ENCODE results near the gene TMLHE. TPM values are rescaled to one million over a fixed set of nuclear protein-coding genes. Genes with fewer than 3 reads are reported as not detected.

The TMLHE gene
- 10.8 to 13.8 TPM (median 11.2 TPM) in 3 replicates for total RNA-seq (2021)
- percentile 58 among the genes with signal in this experiment for Bru-seq, nascent RNA
- long read RNA-seq, experiment 1, transcript TMLHE-201 (8 exons, 2,832 nt), result major isoform, 11 of 36 reads
- long read RNA-seq, experiment 1, transcript TMLHE-202 (7 exons, 1,248 nt), result minor isoform, 9 of 36 reads
- long read RNA-seq, experiment 1, partial matches to known transcripts, result 11 of 36 reads
- long read RNA-seq, experiment 1, other reads (novel, unspliced or antisense), result 5 of 36 reads
- long read RNA-seq, experiment 2, transcript TMLHE-201 (8 exons, 2,832 nt), result major isoform, 5 of 15 reads
- long read RNA-seq, experiment 2, partial matches to known transcripts, result 5 of 15 reads
- long read RNA-seq, experiment 2, other reads (novel, unspliced or antisense), result 5 of 15 reads
- long read RNA-seq, experiment 3, transcript TMLHE-201 (8 exons, 2,832 nt), result major isoform, 12 of 37 reads
- long read RNA-seq, experiment 3, transcript TMLHE-202 (7 exons, 1,248 nt), result minor isoform, 9 of 37 reads
- long read RNA-seq, experiment 3, partial matches to known transcripts, result 5 of 37 reads
- long read RNA-seq, experiment 3, other reads (novel, unspliced or antisense), result 11 of 37 reads

GRCh38 chrX:155612312-155613224 lies at the start of gene TMLHE, which contains the start of gene SPRY3:
TMLHE (minus strand) TSS chrX:155612952; CDS start chrX:155545276, 67,676 bp downstream.
SPRY3 (plus strand) TSS chrX:155612586.
- ATAC-seq, result peak; percentile 99
- H3K4me1 Mint-ChIP-seq, result peaks cover 11% of the 10 kb centered on the region
- H3K9me3 Mint-ChIP-seq, result peaks cover 2% of the 10 kb centered on the region; the same call in 1 of the 2 replicates

DNA sequence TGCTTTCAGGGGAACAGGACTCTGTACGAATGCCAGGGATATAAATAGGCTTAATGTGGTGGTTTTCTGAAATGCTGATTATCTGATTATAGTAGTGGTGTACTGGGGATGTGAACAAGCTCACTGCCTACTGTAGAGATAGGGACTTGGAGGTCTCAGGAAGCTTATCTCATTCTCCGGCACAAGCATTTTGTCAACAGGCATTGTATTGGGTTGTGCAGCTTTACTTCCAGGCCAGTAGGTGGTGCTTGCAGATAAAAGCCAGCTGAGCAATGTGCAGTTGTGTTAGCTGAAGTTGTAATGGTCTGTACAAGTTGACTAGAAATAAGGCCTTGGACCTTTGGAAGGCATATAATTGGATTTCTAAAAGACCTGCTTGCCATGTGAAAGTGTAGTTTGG lies 49.5 kb upstream of the TMLHE start:
- no peaks in the 10 kb centered on the region for H3K4me1 Mint-ChIP-seq
- H3K9me3 Mint-ChIP-seq, result no peaks in the 10 kb centered on the region; the same call in none of the 2 replicates
- no peak overlapping the region for H3K27ac Mint-ChIP-seq
- no peak for DNase-seq (ENCODE audit: low spot score)
- H3K27me3 Mint-ChIP-seq (ENCODE audit: low read depth), result no peaks in the 10 kb centered on the region
- ATAC-seq, result peak; percentile 82
- H3K36me3 Mint-ChIP-seq, result no peaks in the 10 kb centered on the region
- CTCF ChIA-PET, result interaction anchor here (0.6 to 1.4 kb wide), 7 partner anchors 11 to 655 kb away, joined by 3 to 9 read pairs (median 4); no protein-coding TSS in a partner anchor
- H3K4me3 Mint-ChIP-seq, result no peak overlapping the region
- TF ChIP-seq FOXJ3 (CRISPR knock-in tag; IDR thresholded peaks at IDR 0.05; ENCODE audit: borderline replicate concordance) (no peak), ZNF317 (CRISPR knock-in tag; IDR thresholded peaks at IDR 0.05; ENCODE audit: borderline replicate concordance, low read depth) (no peak), TP53 (CRISPR knock-in tag; IDR thresholded peaks at IDR 0.05) (no peak), CREM (CRISPR knock-in tag; IDR thresholded peaks at IDR 0.05) (no peak), GTF2I (CRISPR knock-in tag; conservative IDR thresholded peaks at IDR 0.05) (no peak), ZNF219 (CRISPR knock-in tag; IDR thresholded peaks at IDR 0.05; ENCODE audit: borderline replicate concordance) (no peak), NFYB (CRISPR knock-in tag; conservative IDR thresholded peaks at IDR 0.05; ENCODE audit: low read depth) (no peak), ATF3 (CRISPR knock-in tag; conservative IDR thresholded peaks at IDR 0.05) (no peak), PRRX2 (CRISPR knock-in tag; IDR thresholded peaks at IDR 0.05) (no peak), CREB1 (CRISPR knock-in tag; IDR thresholded peaks at IDR 0.05) (no peak)
- TF ChIP-seq, protein P1, sequence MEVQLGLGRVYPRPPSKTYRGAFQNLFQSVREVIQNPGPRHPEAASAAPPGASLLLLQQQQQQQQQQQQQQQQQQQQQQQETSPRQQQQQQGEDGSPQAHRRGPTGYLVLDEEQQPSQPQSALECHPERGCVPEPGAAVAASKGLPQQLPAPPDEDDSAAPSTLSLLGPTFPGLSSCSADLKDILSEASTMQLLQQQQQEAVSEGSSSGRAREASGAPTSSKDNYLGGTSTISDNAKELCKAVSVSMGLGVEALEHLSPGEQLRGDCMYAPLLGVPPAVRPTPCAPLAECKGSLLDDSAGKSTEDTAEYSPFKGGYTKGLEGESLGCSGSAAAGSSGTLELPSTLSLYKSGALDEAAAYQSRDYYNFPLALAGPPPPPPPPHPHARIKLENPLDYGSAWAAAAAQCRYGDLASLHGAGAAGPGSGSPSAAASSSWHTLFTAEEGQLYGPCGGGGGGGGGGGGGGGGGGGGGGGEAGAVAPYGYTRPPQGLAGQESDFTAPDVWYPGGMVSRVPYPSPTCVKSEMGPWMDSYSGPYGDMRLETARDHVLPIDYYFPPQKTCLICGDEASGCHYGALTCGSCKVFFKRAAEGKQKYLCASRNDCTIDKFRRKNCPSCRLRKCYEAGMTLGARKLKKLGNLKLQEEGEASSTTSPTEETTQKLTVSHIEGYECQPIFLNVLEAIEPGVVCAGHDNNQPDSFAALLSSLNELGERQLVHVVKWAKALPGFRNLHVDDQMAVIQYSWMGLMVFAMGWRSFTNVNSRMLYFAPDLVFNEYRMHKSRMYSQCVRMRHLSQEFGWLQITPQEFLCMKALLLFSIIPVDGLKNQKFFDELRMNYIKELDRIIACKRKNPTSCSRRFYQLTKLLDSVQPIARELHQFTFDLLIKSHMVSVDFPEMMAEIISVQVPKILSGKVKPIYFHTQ (CRISPR knock-in tag; IDR thresholded peaks at IDR 0.05), result no peak
- TF ChIP-seq, protein P2, sequence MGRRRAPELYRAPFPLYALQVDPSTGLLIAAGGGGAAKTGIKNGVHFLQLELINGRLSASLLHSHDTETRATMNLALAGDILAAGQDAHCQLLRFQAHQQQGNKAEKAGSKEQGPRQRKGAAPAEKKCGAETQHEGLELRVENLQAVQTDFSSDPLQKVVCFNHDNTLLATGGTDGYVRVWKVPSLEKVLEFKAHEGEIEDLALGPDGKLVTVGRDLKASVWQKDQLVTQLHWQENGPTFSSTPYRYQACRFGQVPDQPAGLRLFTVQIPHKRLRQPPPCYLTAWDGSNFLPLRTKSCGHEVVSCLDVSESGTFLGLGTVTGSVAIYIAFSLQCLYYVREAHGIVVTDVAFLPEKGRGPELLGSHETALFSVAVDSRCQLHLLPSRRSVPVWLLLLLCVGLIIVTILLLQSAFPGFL (CRISPR knock-in tag; IDR thresholded peaks at IDR 0.05; ENCODE audit: borderline replicate concordance), result no peak
- TF ChIP-seq, protein P3, sequence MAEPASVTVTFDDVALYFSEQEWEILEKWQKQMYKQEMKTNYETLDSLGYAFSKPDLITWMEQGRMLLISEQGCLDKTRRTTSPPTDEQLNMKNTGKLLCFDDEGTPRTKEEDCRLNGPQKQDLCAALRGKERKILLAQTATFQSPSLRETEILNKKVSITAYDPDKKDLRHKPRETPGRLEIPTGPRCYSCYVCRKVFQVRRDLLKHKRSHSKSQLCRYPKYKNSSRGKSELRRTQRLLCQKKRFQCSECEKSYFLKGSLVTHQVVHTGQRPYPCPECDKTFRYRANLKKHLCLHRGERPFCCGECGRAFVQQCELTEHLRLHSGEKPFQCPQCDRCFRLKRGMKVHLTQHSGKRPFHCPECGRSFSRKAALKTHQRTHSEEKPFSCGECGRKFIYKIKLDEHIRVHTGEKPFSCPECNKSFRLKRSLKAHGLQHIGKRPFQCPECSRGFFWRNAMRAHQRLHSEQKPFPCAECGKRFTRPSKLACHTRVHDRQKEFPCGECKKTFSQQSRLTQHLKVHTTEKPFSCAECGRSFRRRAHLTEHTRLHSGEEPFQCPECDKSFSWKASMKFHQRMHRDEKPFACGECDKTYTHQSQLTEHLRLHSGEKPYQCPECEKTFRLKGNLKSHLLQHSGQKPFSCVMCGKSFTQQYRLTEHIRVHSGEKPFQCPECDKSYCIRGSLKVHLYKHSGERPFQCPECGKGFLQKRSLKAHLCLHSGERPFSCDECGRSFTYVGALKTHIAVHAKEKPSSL (CRISPR knock-in tag; conservative IDR thresholded peaks at IDR 0.05), result no peak
- POLR2A ChIA-PET, result no interaction called here

More at GRCh38 chrX:155612312-155613224, at the start of gene TMLHE, which contains the start of gene SPRY3:
- no peak for TF ChIP-seq ZSCAN18 (CRISPR knock-in tag; IDR thresholded peaks at IDR 0.05)
- TF ChIP-seq, protein P4, sequence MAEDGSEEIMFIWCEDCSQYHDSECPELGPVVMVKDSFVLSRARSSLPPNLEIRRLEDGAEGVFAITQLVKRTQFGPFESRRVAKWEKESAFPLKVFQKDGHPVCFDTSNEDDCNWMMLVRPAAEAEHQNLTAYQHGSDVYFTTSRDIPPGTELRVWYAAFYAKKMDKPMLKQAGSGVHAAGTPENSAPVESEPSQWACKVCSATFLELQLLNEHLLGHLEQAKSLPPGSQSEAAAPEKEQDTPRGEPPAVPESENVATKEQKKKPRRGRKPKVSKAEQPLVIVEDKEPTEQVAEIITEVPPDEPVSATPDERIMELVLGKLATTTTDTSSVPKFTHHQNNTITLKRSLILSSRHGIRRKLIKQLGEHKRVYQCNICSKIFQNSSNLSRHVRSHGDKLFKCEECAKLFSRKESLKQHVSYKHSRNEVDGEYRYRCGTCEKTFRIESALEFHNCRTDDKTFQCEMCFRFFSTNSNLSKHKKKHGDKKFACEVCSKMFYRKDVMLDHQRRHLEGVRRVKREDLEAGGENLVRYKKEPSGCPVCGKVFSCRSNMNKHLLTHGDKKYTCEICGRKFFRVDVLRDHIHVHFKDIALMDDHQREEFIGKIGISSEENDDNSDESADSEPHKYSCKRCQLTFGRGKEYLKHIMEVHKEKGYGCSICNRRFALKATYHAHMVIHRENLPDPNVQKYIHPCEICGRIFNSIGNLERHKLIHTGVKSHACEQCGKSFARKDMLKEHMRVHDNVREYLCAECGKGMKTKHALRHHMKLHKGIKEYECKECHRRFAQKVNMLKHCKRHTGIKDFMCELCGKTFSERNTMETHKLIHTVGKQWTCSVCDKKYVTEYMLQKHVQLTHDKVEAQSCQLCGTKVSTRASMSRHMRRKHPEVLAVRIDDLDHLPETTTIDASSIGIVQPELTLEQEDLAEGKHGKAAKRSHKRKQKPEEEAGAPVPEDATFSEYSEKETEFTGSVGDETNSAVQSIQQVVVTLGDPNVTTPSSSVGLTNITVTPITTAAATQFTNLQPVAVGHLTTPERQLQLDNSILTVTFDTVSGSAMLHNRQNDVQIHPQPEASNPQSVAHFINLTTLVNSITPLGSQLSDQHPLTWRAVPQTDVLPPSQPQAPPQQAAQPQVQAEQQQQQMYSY (CRISPR knock-in tag; IDR thresholded peaks at IDR 0.05), result peak; percentile 73
- Mint-ChIP-seq H3K27me3 (ENCODE audit: low read depth) (no peaks in the 10 kb centered on the region), H3K4me3 (peak within 1 kb of the TSS; percentile 85), H3K36me3 (no peaks in the 10 kb centered on the region), H3K27ac (peak within 1 kb of the TSS; percentile 87; the same call in 1 of the 2 replicates)
- ChIA-PET CTCF (interaction anchor here (1.0 kb wide), 1 partner anchor 19 kb away, joined by 3 read pairs; no protein-coding TSS in a partner anchor), POLR2A (no interaction called here)
- DNase-seq (ENCODE audit: low spot score), result peak; percentile 45
